OCI-LY1 (cell line): Measurements from ENCODE around the gene BORA.

Source experiments
- H2AFZ ChIP-seq: fragments of 200-600 bp; sonication (generic), shearing (Covaris generic); 2 replicates; pipeline ENCODE4 v1.6.0; 2014; ENCODE audit warnings: antibody characterized with exemption, mild to moderate bottlenecking, low read length
- H3F3A ChIP-seq: fragments of 200-600 bp; sonication (generic), shearing (Covaris generic); 2 replicates; pipeline ENCODE4 v1.6.0; 2014; ENCODE audit warnings: mild to moderate bottlenecking, antibody characterized with exemption, low read length, moderate library complexity; ENCODE audit not compliant: insufficient read depth
- H3K27ac ChIP-seq: fragments of 200-600 bp; sonication (generic); 2 replicates; pipeline ENCODE4 v1.5.1; 2014; ENCODE audit warnings: low read length, mixed run types, mild to moderate bottlenecking, low read depth; ENCODE audit not compliant: poor library complexity, severe bottlenecking
- H3K27me3 ChIP-seq: fragments of 200-600 bp; sonication (generic); 2 replicates; pipeline ENCODE4 v1.6.0; 2014; ENCODE audit warnings: antibody characterized with exemption, mild to moderate bottlenecking, low read length, moderate library complexity; ENCODE audit not compliant: insufficient read depth
- H3K36me3 ChIP-seq: fragments of 200-600 bp; sonication (generic); 2 replicates; pipeline ENCODE4 v1.6.1; 2014; ENCODE audit warnings: mild to moderate bottlenecking, antibody characterized with exemption, low read length, moderate library complexity, mixed read lengths; ENCODE audit not compliant: insufficient read depth
- H3K4me1 ChIP-seq: fragments of 200-600 bp; sonication (generic); 2 replicates; pipeline ENCODE4 v1.5.1; 2014; ENCODE audit warnings: mild to moderate bottlenecking, low read length, moderate library complexity; ENCODE audit not compliant: insufficient read depth, severe bottlenecking
- H3K4me2 ChIP-seq: fragments of 200-600 bp; sonication (generic), shearing (Covaris generic); 2 replicates; pipeline ENCODE4 v1.6.1; 2014; ENCODE audit warnings: low read length
- H3K4me3 ChIP-seq: fragments of 200-600 bp; sonication (generic); 2 replicates; pipeline ENCODE4 v1.5.1; 2014; ENCODE audit warnings: low read length, low read depth, mild to moderate bottlenecking, mixed read lengths; ENCODE audit not compliant: poor library complexity, severe bottlenecking
- H3K79me2 ChIP-seq: fragments of 200-600 bp; shearing (Covaris generic); 2 replicates; pipeline ENCODE4 v1.6.1; 2016; ENCODE audit warnings: mixed run types, low read length, mixed read lengths; ENCODE audit not compliant: insufficient read depth
- H3K9ac ChIP-seq: fragments of 200-600 bp; sonication (generic), shearing (Covaris generic); 2 replicates; pipeline ENCODE4 v1.6.1; 2014; ENCODE audit warnings: mild to moderate bottlenecking, low read length, mixed read lengths
- H3K9me2 ChIP-seq: fragments of 200-600 bp; sonication (generic), shearing (Covaris generic); 2 replicates; pipeline ENCODE4 v1.6.1; 2014; ENCODE audit warnings: low read depth, mild to moderate bottlenecking, low read length, mixed read lengths
- H3K9me3 ChIP-seq: fragments of 200-600 bp; shearing (Covaris generic); 2 replicates; pipeline ENCODE4 v1.6.1; 2014; ENCODE audit warnings: low read length, mixed read lengths
- H4K20me1 ChIP-seq: fragments of 200-600 bp; sonication (generic), shearing (Covaris generic); 2 replicates; pipeline ENCODE4 v1.6.0; 2016; ENCODE audit warnings: mild to moderate bottlenecking, low read length; ENCODE audit not compliant: insufficient read depth
- CTCF ChIP-seq: fragments of 200-600 bp; sonication (generic), shearing (Covaris generic); IDR thresholded peaks from 2 replicates; pipeline ENCODE4 v1.5.1; 2017; ENCODE audit warnings: mild to moderate bottlenecking, antibody characterized with exemption, low read length, moderate library complexity, mixed read lengths
- EZH2 ChIP-seq: fragments of 200-600 bp; sonication (generic), shearing (Covaris generic); IDR thresholded peaks from 2 replicates; pipeline ENCODE4 v1.8.0; 2017; ENCODE audit warnings: borderline replicate concordance, mixed run types, mild to moderate bottlenecking, antibody characterized with exemption, low read length, moderate library complexity, mixed read lengths

BORA gene

DNA sequence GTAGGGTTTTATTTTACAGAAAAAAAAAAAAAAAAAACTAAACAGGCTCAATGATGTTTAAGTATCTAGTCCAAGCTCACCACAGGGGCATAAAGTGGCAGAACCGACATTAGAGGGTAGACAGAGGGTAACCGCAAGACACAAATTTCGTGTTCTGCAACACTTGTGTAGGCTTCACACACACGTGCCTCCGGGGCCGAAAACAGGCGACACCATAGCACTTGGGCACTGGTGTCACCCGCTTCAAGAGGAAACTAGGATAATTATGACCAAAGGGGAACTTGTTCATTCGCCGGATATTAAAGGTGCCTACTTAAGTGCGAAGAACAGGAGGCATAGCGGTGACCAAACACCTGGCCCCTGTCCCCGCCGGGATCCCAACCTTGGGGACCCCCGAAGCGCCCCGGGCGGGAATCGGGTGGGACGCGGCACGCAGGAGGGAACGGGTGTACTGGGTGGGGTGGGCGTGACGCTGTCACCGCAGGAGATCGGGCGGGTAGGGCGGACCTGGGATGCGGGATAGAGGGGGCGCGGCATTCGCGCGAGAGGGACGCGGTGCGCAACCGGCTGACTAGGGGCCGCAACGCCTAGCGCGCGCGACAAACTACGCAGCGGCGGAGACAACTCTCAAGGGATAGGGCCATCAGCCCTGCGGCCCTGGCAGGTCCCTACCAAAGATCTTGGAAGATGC is 852 bp upstream of the BORA start:
- Histone ChIP-seq H3K27me3 (no peaks in the 10 kb centered on the region), H3K4me3 (peak overlapping the region; percentile 95), H2AFZ (no peak overlapping the region), H3K9me2 (no peaks in the 10 kb centered on the region), H3K36me3 (peaks cover 68% of the 10 kb centered on the region), H3K79me2 (peaks cover 84% of the 10 kb centered on the region), H3K9me3 (peaks cover 8% of the 10 kb centered on the region; the same call in 1 of the 2 replicates), H3F3A (no peaks in the 10 kb centered on the region), H3K4me1 (peaks cover 29% of the 10 kb centered on the region), H4K20me1 (no peaks in the 10 kb centered on the region), H3K27ac (peak overlapping the region; percentile 74), H3K4me2 (peak overlapping the region; percentile 85), H3K9ac (peak overlapping the region; percentile 98)
- TF ChIP-seq EZH2 (no peak), CTCF (no peak)

DNA sequence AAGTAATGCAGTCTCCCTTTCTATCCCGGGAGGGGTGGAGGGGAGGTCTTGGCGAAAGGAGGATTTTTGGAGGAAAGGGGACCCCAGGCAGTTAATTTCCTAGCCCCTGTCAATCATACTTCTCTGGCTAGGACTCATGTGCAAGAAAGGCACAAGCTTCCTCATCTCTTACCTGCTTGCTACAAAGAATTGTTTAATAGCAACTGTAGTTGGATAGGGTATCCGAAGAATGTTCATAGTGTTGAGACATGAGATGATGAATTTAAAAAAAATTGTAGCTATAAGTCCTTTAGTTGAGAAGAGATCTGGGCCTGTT is 525 bp downstream of the BORA start:
- Histone ChIP-seq H3K27ac (peak overlapping the region; percentile 71), H3K4me3 (peak overlapping the region; percentile 95), H3K79me2 (peaks cover 73% of the 10 kb centered on the region)

GRCh38 chr13:72737033-72737432 is 9.3 kb downstream of the BORA start:
- no peaks in the 10 kb centered on the region for H3K4me1 ChIP-seq
- H4K20me1 ChIP-seq = no peaks in the 10 kb centered on the region
- no peaks in the 10 kb centered on the region for H3K9me3 ChIP-seq
- H3F3A ChIP-seq = no peaks in the 10 kb centered on the region
- peaks cover 92% of the 10 kb centered on the region for H3K36me3 ChIP-seq
- H3K79me2 ChIP-seq = peaks cover 27% of the 10 kb centered on the region
- H3K9me2 ChIP-seq = no peaks in the 10 kb centered on the region
- TF ChIP-seq CTCF (no peak), EZH2 (no peak)
- H3K27ac ChIP-seq = no peak overlapping the region
- H3K9ac ChIP-seq = no peak overlapping the region
- H2AFZ ChIP-seq = no peak overlapping the region
- no peak overlapping the region for H3K4me2 ChIP-seq
- no peak overlapping the region for H3K4me3 ChIP-seq
- no peaks in the 10 kb centered on the region for H3K27me3 ChIP-seq

More for the DNA sequence above, 525 bp downstream of the BORA start:
- Histone ChIP-seq H3K9me3 (peaks cover 3% of the 10 kb centered on the region; the same call in 1 of the 2 replicates), H3F3A (no peaks in the 10 kb centered on the region), H3K36me3 (peaks cover 66% of the 10 kb centered on the region), H4K20me1 (no peaks in the 10 kb centered on the region), H3K9me2 (no peaks in the 10 kb centered on the region), H3K4me1 (peaks cover 29% of the 10 kb centered on the region), H3K27me3 (no peaks in the 10 kb centered on the region), H2AFZ (0 out of 2 replicates have a peak overlapping the region, but pooled peaks have one; percentile 14), H3K4me2 (peak overlapping the region; percentile 87), H3K9ac (peak overlapping the region; percentile 97)
- TF ChIP-seq EZH2 (no peak), CTCF (no peak)
